ENCODE data around the gene ANGPT4. TPM values are rescaled to one million over a fixed set of nuclear protein-coding genes. Genes with fewer than 3 reads are reported as not detected.
A peak's percentile ranks its signal among the peaks of the same experiment; 100 is the strongest.

ANGPT4 gene
- total RNA-seq, 4 donors from 2014 or later, result 0.14 TPM; not detected in 3

- peak overlapping the region; percentile 17 to 50 (median 46) for H3K4me3 ChIP-seq
- no peaks in the 10 kb centered on the region for H3K9me3 ChIP-seq
- DNase-seq, result peak; percentile 74
- peaks cover 11% of the 10 kb centered on the region for H3K27me3 ChIP-seq
- in situ Hi-C loops (cut with MboI; ENCODE audit: low pct_ligation_motif_present in 1 of 4, low pct_unique_long_range_greater_than_20kb in 1 of 4, low sequenced_read_pairs in 3 of 4), result loop anchor here in 1 of 4 donors (25.0 kb wide), 1 partner anchor 271 kb away; the partner anchor contains the start of gene PSMF1
- peak overlapping the region in 2 of 4 donors; percentile 31 to 51 for H3K27ac ChIP-seq
- TF ChIP-seq CTCF (IDR thresholded peaks at IDR 0.05), result no peak
- no peak for TF ChIP-seq POLR2A (IDR thresholded peaks at IDR 0.05)
- TF ChIP-seq POLR2AphosphoS5 (IDR thresholded peaks at IDR 0.05), result no peak
- TF ChIP-seq EP300 (IDR thresholded peaks at IDR 0.05; ENCODE audit: low read depth), result no peak
- intact Hi-C loops (cut with DNase I; ENCODE audit: low total_unique reads), result no loop called here
- H3K36me3 ChIP-seq, result no peaks in the 10 kb centered on the region
- WGBS, 2 donors (ENCODE audit: low coverage in 1 of 2), result 27% methylated on average over 37 of the region's 59 CpGs; no CpG with 5 or more reads in 1 of the 2 donors
- H3K4me1 ChIP-seq, result peaks cover 9 to 38% (median 24%) of the 10 kb centered on the region in 4 donors
Observed at GRCh38 chr20:840858-841567, 75.1 kb downstream of the ANGPT4 start.

GRCh38 chr20:840503-840857 lies 75.7 kb downstream of the ANGPT4 start:
- Histone ChIP-seq H3K36me3 (no peaks in the 10 kb centered on the region), H3K27ac (no peak overlapping the region), H3K9me3 (no peaks in the 10 kb centered on the region), H3K27me3 (peaks cover 11% of the 10 kb centered on the region), H3K4me3 (no peak overlapping the region), H3K4me1 (peaks cover 9 to 42% (median 24%) of the 10 kb centered on the region in 4 donors)
- in situ Hi-C loops (cut with MboI; ENCODE audit: low pct_ligation_motif_present in 1 of 4, low pct_unique_long_range_greater_than_20kb in 1 of 4, low sequenced_read_pairs in 3 of 4), result loop anchor here in 1 of 4 donors (25.0 kb wide), 1 partner anchor 272 kb away; the partner anchor contains the start of gene PSMF1
- intact Hi-C loops (cut with DNase I; ENCODE audit: low total_unique reads), result no loop called here
- TF ChIP-seq CTCF (IDR thresholded peaks at IDR 0.05) (no peak), POLR2AphosphoS5 (IDR thresholded peaks at IDR 0.05) (no peak), POLR2A (IDR thresholded peaks at IDR 0.05) (no peak), EP300 (IDR thresholded peaks at IDR 0.05; ENCODE audit: low read depth) (no peak)
- 91% methylated on average over 7 of the region's 7 CpGs; no CpG with 5 or more reads in 1 of the 2 donors for WGBS, 2 donors (ENCODE audit: low coverage in 1 of 2)
- no peak for DNase-seq

GRCh38 chr20:839626-840025 lies 76.5 kb downstream of the ANGPT4 start:
- intact Hi-C loops (cut with DNase I; ENCODE audit: low total_unique reads) (no loop called here), in situ Hi-C loops (cut with MboI; ENCODE audit: low pct_ligation_motif_present in 1 of 4, low pct_unique_long_range_greater_than_20kb in 1 of 4, low sequenced_read_pairs in 3 of 4) (loop anchor here in 1 of 4 donors (25.0 kb wide), 1 partner anchor 273 kb away; the partner anchor contains the start of gene PSMF1)
- no peak for DNase-seq

More at GRCh38 chr20:839626-840025, 76.5 kb downstream of the ANGPT4 start:
- Histone ChIP-seq H3K4me1 (peaks cover 8 to 43% (median 22%) of the 10 kb centered on the region in 4 donors), H3K27ac (no peak overlapping the region), H3K27me3 (peaks cover 11% of the 10 kb centered on the region), H3K9me3 (no peaks in the 10 kb centered on the region), H3K36me3 (no peaks in the 10 kb centered on the region), H3K4me3 (no peak overlapping the region)
- WGBS, 2 donors (ENCODE audit: low coverage in 1 of 2), result 80 to 94% methylated on average over 2 to 11 of the region's 11 CpGs
- TF ChIP-seq EP300 (IDR thresholded peaks at IDR 0.05; ENCODE audit: low read depth) (no peak), POLR2A (IDR thresholded peaks at IDR 0.05) (no peak), POLR2AphosphoS5 (IDR thresholded peaks at IDR 0.05) (no peak), CTCF (IDR thresholded peaks at IDR 0.05) (no peak)

Measured in transverse colon (tissue), 4 donors.